B cell (primary cell): ENCODE data around the gene EPS8L3. TPM values are rescaled to one million over a fixed set of nuclear protein-coding genes. Genes with fewer than 3 reads are reported as not detected.

Source experiments
- ATAC-seq: fragments of 200-7000 bp; cut with Tn5 transposase; one replicate; pipeline ENCODE4 v1.10.0; 2021; ENCODE audit warnings: low read depth, mild to moderate bottlenecking, moderate number of reproducible peaks, moderate library complexity
- CTCF ChIA-PET: fragments of 350-600 bp; sonication (Branson Sonifier 250); formaldehyde crosslinking; loops from one replicate; lab custom pipeline; 2021; ENCODE audit warnings: antibody characterized with exemption, inconsistent platforms; lab: Charles Lee
- POLR2A ChIA-PET: fragments of 350-600 bp; sonication (Branson Sonifier 250); formaldehyde crosslinking; loops from one replicate; lab custom pipeline; 2021; ENCODE audit warnings: antibody characterized with exemption; lab: Charles Lee
- DNase-seq: peaks from one replicate; pipeline ENCODE4 v3.0.0; 2013
- H2AFZ ChIP-seq: 2 replicates; pipeline ENCODE4 v1.6.1; 2012; ENCODE audit warnings: mild to moderate bottlenecking, low read depth, low read length; ENCODE audit not compliant: insufficient read depth, poor library complexity, severe bottlenecking
- H3K27ac ChIP-seq, 2 donors: 1 replicate in 1 of 2; 2 replicates in 1 of 2; pipeline ENCODE4 v1.5.1; 2012 to 2013; ENCODE audit warnings: low read length in 2 of 2, mild to moderate bottlenecking in 2 of 2, moderate library complexity in 1 of 2
- H3K27me3 ChIP-seq, 4 experiments: fragments of 200-600 bp in 1 of 4; sonication (generic) in 1 of 4; replicated peaks in 1 of 4; 1 replicate in 2 of 4; 2 replicates in 2 of 4; pipeline versions ENCODE4 v1.6.1 to v1.7.0; 2013 to 2016; ENCODE audit warnings: low read length in 3 of 4, mild to moderate bottlenecking in 2 of 4, mixed read lengths in 1 of 4, moderate library complexity in 1 of 4; ENCODE audit not compliant: insufficient read depth in 4 of 4, control insufficient read depth in 3 of 4; ENCODE audit errors: control extremely low read depth in 1 of 4
- H3K36me3 ChIP-seq, 2 experiments: replicated peaks in 1 of 2; 1 replicate in 1 of 2; 2 replicates in 1 of 2; pipeline versions ENCODE4 v1.6.1 to v1.7.1; 2013; ENCODE audit warnings: low read length in 1 of 2; ENCODE audit not compliant: insufficient read depth in 2 of 2, control insufficient read depth in 1 of 2; ENCODE audit errors: control extremely low read depth in 1 of 2, extremely low read depth in 1 of 2
- H3K4me1 ChIP-seq, 2 donors: fragments of 200-600 bp in 1 of 2; sonication (generic) in 1 of 2; 1 replicate in 1 of 2; 2 replicates in 1 of 2; pipeline versions ENCODE4 v1.5.1 to v1.6.1; 2013 to 2017; ENCODE audit warnings: low read length in 2 of 2; ENCODE audit not compliant: control insufficient read depth in 2 of 2, insufficient read depth in 2 of 2
- H3K4me2 ChIP-seq: replicated peaks from 2 replicates; pipeline ENCODE3; 2012; ENCODE audit warnings: mild to moderate bottlenecking, low read depth, low read length; ENCODE audit not compliant: poor library complexity, severe bottlenecking
- H3K4me3 ChIP-seq, 5 experiments: fragments of 200-600 bp in 1 of 5; sonication (generic) in 1 of 5; 1 replicate in 3 of 5; 2 replicates in 2 of 5; pipeline versions ENCODE4 v1.5.1 to v1.7.0; 2011 to 2016; ENCODE audit warnings: low read length in 4 of 5, mild to moderate bottlenecking in 4 of 5, low read depth in 2 of 5, control low read depth in 1 of 5, moderate library complexity in 1 of 5; ENCODE audit not compliant: insufficient read depth in 1 of 5; ENCODE audit errors: control extremely low read depth in 1 of 5, extremely low read depth in 1 of 5
- H3K79me2 ChIP-seq: fragments of 200-600 bp; sonication (generic); one replicate; pipeline ENCODE4 v1.6.0; 2016; ENCODE audit warnings: low read length; ENCODE audit not compliant: control insufficient read depth, insufficient read depth
- H3K9ac ChIP-seq: fragments of 200-600 bp; sonication (generic); 2 replicates; pipeline ENCODE4 v1.6.1; 2017; ENCODE audit warnings: mild to moderate bottlenecking, low read length, moderate library complexity
- H3K9me3 ChIP-seq, 3 donors: one replicate each; pipeline versions ENCODE4 v1.6.1 to v1.7.1; 2013; ENCODE audit warnings: low read length in 2 of 3; ENCODE audit not compliant: control insufficient read depth in 2 of 3, insufficient read depth in 1 of 3; ENCODE audit errors: control extremely low read depth in 1 of 3
- H4K20me1 ChIP-seq: 2 replicates; pipeline ENCODE4 v1.6.0; 2012; ENCODE audit warnings: mild to moderate bottlenecking, low read length; ENCODE audit not compliant: insufficient read depth, control insufficient read depth, poor library complexity, severe bottlenecking
- H3K27ac Mint-ChIP-seq: one replicate; pipeline ENCODE4 v1.8.0; 2021; ENCODE audit warnings: mixed read lengths
- H3K27me3 Mint-ChIP-seq: one replicate; pipeline ENCODE4 v1.8.0; 2021; ENCODE audit warnings: mixed read lengths
- H3K4me1 Mint-ChIP-seq: one replicate; pipeline ENCODE4 v1.8.0; 2021; ENCODE audit warnings: mixed read lengths
- H3K4me3 Mint-ChIP-seq: one replicate; pipeline ENCODE4 v1.8.0; 2021; ENCODE audit warnings: mixed read lengths
- H3K9me3 Mint-ChIP-seq: one replicate; pipeline ENCODE4 v1.8.0; 2022; ENCODE audit warnings: mixed read lengths; ENCODE audit not compliant: insufficient read depth
- EZH2 ChIP-seq: IDR thresholded peaks from 2 replicates; pipeline ENCODE4 v1.6.1; 2012; ENCODE audit warnings: borderline replicate concordance, low read depth, mild to moderate bottlenecking, moderate library complexity, low read length; ENCODE audit not compliant: insufficient read depth, poor library complexity, severe bottlenecking
- WGBS: methylation state at CpG from one replicate; pipeline ENCODE4 v1.1.5; 2013; ENCODE audit warnings: missing lambda C conversion rate; ENCODE audit not compliant: insufficient coverage; 5-methylcytosine and 5-hydroxymethylcytosine counted together
- intact Hi-C: fragments of 100-400 bp; cut with micrococcal nuclease; formaldehyde crosslinking; loops from one replicate; pipeline ENCODE4 v1.10.0; 2022
- polyA plus RNA-seq: library from polyadenylated mRNA; depleted of rRNA; stranded (reverse); fragments of >200 nt; gene quantifications from 2 replicates; pipeline ENCODE4 v1.2.3, GENCODE V29; 2012
- total RNA-seq, 2 donors: library from RNA; stranded (reverse); fragments of 120-200 nt in 1 of 2; gene quantifications; 1 replicate in 1 of 2; 2 replicates in 1 of 2; pipeline versions ENCODE4 v1.2.3 to v1.2.4, GENCODE V29; 2013 to 2022
- TF ChIP-seq, protein P1 (sequence below): fragments of 200-600 bp; IDR thresholded peaks from one replicate; pipeline ENCODE4 v1.8.0; 2022; ENCODE audit warnings: antibody characterized with exemption, mild to moderate bottlenecking

The EPS8L3 gene
- total and polyA plus RNA-seq, 2 donors (not counting 1 experiment from before 2014, with no cell fraction given), result not detected

- WGBS, result 83% methylated on average over 3 of the region's 4 CpGs
- ChIA-PET CTCF (no interaction called here), POLR2A (no interaction called here)
- Histone ChIP-seq H3K79me2 (no peaks in the 10 kb centered on the region), H3K27ac (no peak overlapping the region), H3K36me3 (no peaks in the 10 kb centered on the region), H3K9ac (no peak overlapping the region), H3K9me3 (no peaks in the 10 kb centered on the region), H2AFZ (no peak overlapping the region), H3K27me3 (peaks cover 0 to 11% (median 4%) of the 10 kb centered on the region in 4 experiments), H3K4me3 (no peak overlapping the region), H3K4me2 (no peak overlapping the region), H4K20me1 (no peaks in the 10 kb centered on the region), H3K4me1 (no peaks in the 10 kb centered on the region)
- ATAC-seq (no peak), DNase-seq (no peak)
- H3K4me3 Mint-ChIP-seq, result no peak overlapping the region
- no peaks in the 10 kb centered on the region for H3K9me3 Mint-ChIP-seq
- peaks cover 24% of the 10 kb centered on the region for H3K27me3 Mint-ChIP-seq
- H3K27ac Mint-ChIP-seq, result no peak overlapping the region
- intact Hi-C loops, result no loop called here
- TF ChIP-seq EZH2, result no peak
- TF ChIP-seq, protein P1, sequence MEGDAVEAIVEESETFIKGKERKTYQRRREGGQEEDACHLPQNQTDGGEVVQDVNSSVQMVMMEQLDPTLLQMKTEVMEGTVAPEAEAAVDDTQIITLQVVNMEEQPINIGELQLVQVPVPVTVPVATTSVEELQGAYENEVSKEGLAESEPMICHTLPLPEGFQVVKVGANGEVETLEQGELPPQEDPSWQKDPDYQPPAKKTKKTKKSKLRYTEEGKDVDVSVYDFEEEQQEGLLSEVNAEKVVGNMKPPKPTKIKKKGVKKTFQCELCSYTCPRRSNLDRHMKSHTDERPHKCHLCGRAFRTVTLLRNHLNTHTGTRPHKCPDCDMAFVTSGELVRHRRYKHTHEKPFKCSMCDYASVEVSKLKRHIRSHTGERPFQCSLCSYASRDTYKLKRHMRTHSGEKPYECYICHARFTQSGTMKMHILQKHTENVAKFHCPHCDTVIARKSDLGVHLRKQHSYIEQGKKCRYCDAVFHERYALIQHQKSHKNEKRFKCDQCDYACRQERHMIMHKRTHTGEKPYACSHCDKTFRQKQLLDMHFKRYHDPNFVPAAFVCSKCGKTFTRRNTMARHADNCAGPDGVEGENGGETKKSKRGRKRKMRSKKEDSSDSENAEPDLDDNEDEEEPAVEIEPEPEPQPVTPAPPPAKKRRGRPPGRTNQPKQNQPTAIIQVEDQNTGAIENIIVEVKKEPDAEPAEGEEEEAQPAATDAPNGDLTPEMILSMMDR, result no peak
- no peaks in the 10 kb centered on the region for H3K4me1 Mint-ChIP-seq
These were observed 30.4 kb downstream of the EPS8L3 start for GRCh38 chr1:109733236-109733870.

DNA sequence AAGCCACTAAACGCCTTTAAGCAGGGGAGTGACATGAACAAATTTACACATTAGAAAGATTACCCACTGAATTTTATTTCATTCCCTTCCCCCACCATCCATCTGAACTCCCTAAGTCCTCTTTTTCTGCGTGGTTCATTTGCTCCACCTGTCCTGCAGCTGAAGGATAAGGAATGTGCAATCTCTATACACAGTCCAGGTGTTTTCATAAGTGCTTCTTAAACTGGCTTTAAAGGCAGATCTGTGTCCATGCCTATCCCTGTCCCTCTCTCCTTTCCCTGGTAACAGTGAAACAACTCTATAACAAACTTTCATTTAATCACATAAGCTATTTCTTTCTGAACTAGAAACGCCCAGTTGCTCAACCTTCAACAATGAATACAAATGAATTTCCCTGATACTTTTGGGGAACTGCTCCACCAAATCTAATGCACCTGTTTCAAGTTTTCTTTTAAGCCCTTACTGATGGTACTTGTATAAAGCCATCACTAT is 31.3 kb downstream of the EPS8L3 start:
- no peak for ATAC-seq
- Histone ChIP-seq H4K20me1 (no peaks in the 10 kb centered on the region), H3K9ac (no peak overlapping the region), H3K27ac (no peak overlapping the region), H3K36me3 (no peaks in the 10 kb centered on the region), H3K4me2 (no peak overlapping the region), H2AFZ (no peak overlapping the region), H3K27me3 (peaks cover 0 to 3% (median under 1%) of the 10 kb centered on the region in 4 experiments), H3K4me3 (no peak overlapping the region), H3K79me2 (no peaks in the 10 kb centered on the region), H3K4me1 (no peaks in the 10 kb centered on the region), H3K9me3 (no peaks in the 10 kb centered on the region)
- Mint-ChIP-seq H3K4me1 (no peaks in the 10 kb centered on the region), H3K27ac (no peak overlapping the region), H3K4me3 (no peak overlapping the region), H3K27me3 (peaks cover 15% of the 10 kb centered on the region), H3K9me3 (no peaks in the 10 kb centered on the region)
- intact Hi-C loops, result no loop called here
- CTCF ChIA-PET, result no interaction called here
- no peak for DNase-seq
- TF ChIP-seq, protein P1, result no peak
- POLR2A ChIA-PET, result no interaction called here
- 78% methylated on average over 2 of the region's 3 CpGs for WGBS
